Measurements from ENCODE around the gene USP6NL.

GRCh38 chr10:11435581-11435981, 175.9 kb downstream of the USP6NL start:
- TF ChIP-seq EZH2 (IDR thresholded peaks at IDR 0.05) (no peak), POLR2AphosphoS5 (IDR thresholded peaks at IDR 0.05; ENCODE audit: borderline replicate concordance, low read depth, low read length) (no peak), FOXP2 (optimal IDR thresholded peaks at IDR 0.05; ENCODE audit: control extremely low read depth, extremely low read length, insufficient read depth) (no peak)

Data from SK-N-MC (cell line).